Stimulated activated CD4-positive, alpha-beta T cell treated with anti-CD3 and anti-CD28 coated beads, Interleukin-2, amount 100 ng/mL, for 48 hours (primary cell): ENCODE measurements around the gene CDON.
"Not testable (repeated sequence)": the region's sequence is repeated elsewhere in the genome, so short reads cannot be mapped to it uniquely, and the experiment has no call there.

Experiments
- DNase-seq, 2 donors: peaks; one replicate each; pipeline ENCODE4 v3.0.0-alpha.2; 2020

The CDON gene

GRCh38 chr11:125921042-125921441 lies 141.6 kb downstream of the CDON start:
- no peak for DNase-seq

- DNase-seq = no peak
These were observed 144.4 kb downstream of the CDON start for GRCh38 chr11:125918140-125918840.

GRCh38 chr11:125916683-125917347 lies 145.9 kb downstream of the CDON start:
- no peak for DNase-seq

GRCh38 chr11:125914601-125915000 lies 148.1 kb downstream of the CDON start:
- DNase-seq = not testable (repeated sequence)

GRCh38 chr11:125910226-125910849 lies 152.3 kb downstream of the CDON start:
- DNase-seq = no peak
